Measurements from ENCODE around the gene SYCE3. TPM values are rescaled to one million over a fixed set of nuclear protein-coding genes. Genes with fewer than 3 reads are reported as not detected.

The SYCE3 gene
- polyA plus RNA-seq, 1 of the 3 experiments (the other 2 are of a cell fraction): 3.6 TPM

DNA sequence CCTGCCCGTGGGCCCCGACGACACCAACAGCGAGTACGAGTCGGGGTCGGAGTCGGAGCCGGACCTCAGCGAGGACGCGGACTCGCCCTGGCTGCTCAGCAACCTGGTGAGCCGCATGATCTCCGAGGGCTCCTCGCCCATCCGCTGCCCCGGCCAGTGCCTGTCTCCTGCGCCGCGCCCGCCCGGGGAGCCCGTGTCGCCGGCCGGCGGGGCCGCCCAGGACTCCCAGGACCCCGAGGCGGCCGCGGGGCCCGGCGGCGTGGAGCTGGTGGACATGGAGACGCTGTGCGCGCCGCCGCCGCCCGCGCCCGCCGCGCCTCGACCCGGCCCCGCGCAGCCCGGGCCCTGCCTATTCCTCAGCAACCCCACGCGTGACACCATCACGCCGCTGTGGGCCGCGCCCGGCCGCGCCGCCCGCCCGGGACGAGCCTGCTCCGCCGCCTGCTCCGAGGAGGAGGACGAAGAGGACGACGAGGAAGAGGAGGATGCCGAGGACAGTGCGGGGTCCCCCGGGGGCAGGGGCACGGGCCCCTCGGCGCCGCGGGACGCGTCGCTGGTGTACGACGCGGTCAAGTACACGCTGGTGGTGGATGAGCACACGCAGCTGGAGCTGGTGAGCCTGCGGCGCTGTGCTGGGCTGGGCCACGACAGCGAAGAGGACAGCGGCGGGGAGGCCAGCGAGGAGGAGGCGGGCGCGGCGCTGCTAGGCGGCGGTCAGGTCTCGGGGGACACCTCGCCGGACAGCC, 41.7 kb upstream of the SYCE3 start:
- Histone ChIP-seq H4K20me1 (ENCODE audit: insufficient read depth) (no peaks in the 10 kb centered on the region), H3K9me3 (no peaks in the 10 kb centered on the region), H3K9me2 (no peaks in the 10 kb centered on the region), H3K36me3 (replicated peaks in 1 of 2; ENCODE audit: control insufficient read depth in 1 of 2, insufficient read depth in 2 of 2, low read length in 1 of 2) (no peaks in the 10 kb centered on the region), H2AFZ (ENCODE audit: low read depth) (no peak overlapping the region), H3K4me2 (no peak overlapping the region), H3K4me3 (ENCODE audit: low read depth in 2 of 2, low read length in 1 of 2) (no peak overlapping the region), H3K27ac (ENCODE audit: low read depth in 2 of 2, low read length in 1 of 2) (no peak overlapping the region), H3F3A (replicated peaks; ENCODE audit: insufficient read depth) (no peaks in the 10 kb centered on the region), H3K9ac (no peak overlapping the region), H3K4me1 (ENCODE audit: control insufficient read depth in 1 of 2, insufficient read depth in 2 of 2, low read depth in 1 of 2, low read length in 1 of 2) (peaks cover 0 to 10% of the 10 kb centered on the region in 2 experiments; a peak in 1 of 4 replicates), H3K79me2 (ENCODE audit: insufficient read depth) (no peaks in the 10 kb centered on the region), H3K27me3 (ENCODE audit: insufficient read depth) (no peaks in the 10 kb centered on the region)
- 93% methylated on average over 64 of the region's 103 CpGs for WGBS (ENCODE audit: low lambda C conversion rate)
- ChIA-PET CTCF (interaction anchor here (1.1 kb wide), 1 partner anchor 41 kb away, joined by 4 read pairs; the partner anchor contains the start of gene SYCE3), POLR2A (interaction anchor here (0.7 kb wide), 1 partner anchor 8 kb away, joined by 3 read pairs; no protein-coding TSS in a partner anchor)
- TF ChIP-seq, protein P1, sequence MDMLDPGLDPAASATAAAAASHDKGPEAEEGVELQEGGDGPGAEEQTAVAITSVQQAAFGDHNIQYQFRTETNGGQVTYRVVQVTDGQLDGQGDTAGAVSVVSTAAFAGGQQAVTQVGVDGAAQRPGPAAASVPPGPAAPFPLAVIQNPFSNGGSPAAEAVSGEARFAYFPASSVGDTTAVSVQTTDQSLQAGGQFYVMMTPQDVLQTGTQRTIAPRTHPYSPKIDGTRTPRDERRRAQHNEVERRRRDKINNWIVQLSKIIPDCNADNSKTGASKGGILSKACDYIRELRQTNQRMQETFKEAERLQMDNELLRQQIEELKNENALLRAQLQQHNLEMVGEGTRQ (IDR thresholded peaks at IDR 0.05; ENCODE audit: borderline replicate concordance, low read depth, low read length): no peak
- TF ChIP-seq POLR2AphosphoS5 (IDR thresholded peaks at IDR 0.05; ENCODE audit: low read depth, low read length) (no peak), FOXM1 (IDR thresholded peaks at IDR 0.05; ENCODE audit: low read depth) (no peak), GATA2 (CRISPR knock-in tag; IDR thresholded peaks at IDR 0.05) (no peak), FOXJ3 (CRISPR knock-in tag; IDR thresholded peaks at IDR 0.05) (no peak)
- TF ChIP-seq, protein P2, sequence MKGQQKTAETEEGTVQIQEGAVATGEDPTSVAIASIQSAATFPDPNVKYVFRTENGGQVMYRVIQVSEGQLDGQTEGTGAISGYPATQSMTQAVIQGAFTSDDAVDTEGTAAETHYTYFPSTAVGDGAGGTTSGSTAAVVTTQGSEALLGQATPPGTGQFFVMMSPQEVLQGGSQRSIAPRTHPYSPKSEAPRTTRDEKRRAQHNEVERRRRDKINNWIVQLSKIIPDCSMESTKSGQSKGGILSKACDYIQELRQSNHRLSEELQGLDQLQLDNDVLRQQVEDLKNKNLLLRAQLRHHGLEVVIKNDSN (IDR thresholded peaks at IDR 0.05; ENCODE audit: borderline replicate concordance, low read depth): no peak
- TF ChIP-seq, protein P3, sequence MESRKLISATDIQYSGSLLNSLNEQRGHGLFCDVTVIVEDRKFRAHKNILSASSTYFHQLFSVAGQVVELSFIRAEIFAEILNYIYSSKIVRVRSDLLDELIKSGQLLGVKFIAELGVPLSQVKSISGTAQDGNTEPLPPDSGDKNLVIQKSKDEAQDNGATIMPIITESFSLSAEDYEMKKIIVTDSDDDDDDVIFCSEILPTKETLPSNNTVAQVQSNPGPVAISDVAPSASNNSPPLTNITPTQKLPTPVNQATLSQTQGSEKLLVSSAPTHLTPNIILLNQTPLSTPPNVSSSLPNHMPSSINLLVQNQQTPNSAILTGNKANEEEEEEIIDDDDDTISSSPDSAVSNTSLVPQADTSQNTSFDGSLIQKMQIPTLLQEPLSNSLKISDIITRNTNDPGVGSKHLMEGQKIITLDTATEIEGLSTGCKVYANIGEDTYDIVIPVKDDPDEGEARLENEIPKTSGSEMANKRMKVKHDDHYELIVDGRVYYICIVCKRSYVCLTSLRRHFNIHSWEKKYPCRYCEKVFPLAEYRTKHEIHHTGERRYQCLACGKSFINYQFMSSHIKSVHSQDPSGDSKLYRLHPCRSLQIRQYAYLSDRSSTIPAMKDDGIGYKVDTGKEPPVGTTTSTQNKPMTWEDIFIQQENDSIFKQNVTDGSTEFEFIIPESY (IDR thresholded peaks at IDR 0.05; ENCODE audit: borderline replicate concordance, low read depth): no peak
- no peak for DNase-seq

DNA sequence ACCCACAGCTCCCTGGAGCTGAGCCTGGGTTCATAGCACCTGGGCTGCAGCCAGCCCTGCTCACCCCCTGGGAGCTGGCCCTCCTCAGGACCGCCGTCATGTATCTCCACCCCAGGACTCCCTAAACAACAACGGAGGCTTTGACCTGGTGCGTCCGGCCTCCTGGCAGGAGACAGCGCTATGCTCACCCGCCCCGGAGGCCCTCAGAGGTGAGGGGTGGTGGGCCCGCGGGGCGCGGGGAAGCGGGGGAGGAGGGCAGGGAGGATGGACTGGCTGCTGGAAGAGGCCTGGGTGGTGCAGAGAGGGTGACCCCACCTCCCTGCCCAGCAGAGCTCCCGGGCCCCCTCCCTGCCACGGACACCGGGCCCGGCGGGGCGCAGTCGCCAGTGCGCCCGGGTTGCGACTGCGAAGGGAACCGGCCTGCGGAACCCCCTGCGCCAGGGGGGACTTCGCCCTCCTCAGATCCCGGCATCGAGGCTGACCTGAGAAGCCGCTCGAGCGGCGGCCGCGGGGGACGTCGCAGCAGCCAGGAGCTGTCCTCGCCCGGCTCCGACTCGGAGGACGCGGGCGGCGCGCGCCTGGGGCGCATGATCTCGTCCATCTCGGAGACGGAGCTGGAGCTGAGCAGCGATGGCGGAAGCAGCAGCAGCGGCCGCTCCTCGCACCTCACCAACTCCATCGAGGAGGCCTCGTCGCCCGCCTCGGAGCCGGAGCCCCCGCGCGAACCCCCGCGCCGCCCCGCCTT, 41.0 kb upstream of the SYCE3 start:
- no peak for TF ChIP-seq CHD2 (IDR thresholded peaks at IDR 0.05; ENCODE audit: low read length, partially characterized antibody)
- TF ChIP-seq TEAD4 (IDR thresholded peaks at IDR 0.05; ENCODE audit: borderline replicate concordance, insufficient read depth): no peak
- no peak for TF ChIP-seq TCF12 (IDR thresholded peaks at IDR 0.05)
- Histone ChIP-seq H3K4me1 (ENCODE audit: control insufficient read depth in 1 of 2, insufficient read depth in 2 of 2, low read depth in 1 of 2, low read length in 1 of 2) (peaks cover 0 to 10% of the 10 kb centered on the region in 2 experiments; a peak in 1 of 4 replicates), H3K36me3 (replicated peaks in 1 of 2; ENCODE audit: control insufficient read depth in 1 of 2, insufficient read depth in 2 of 2, low read length in 1 of 2) (no peaks in the 10 kb centered on the region), H4K20me1 (ENCODE audit: insufficient read depth) (no peaks in the 10 kb centered on the region), H3K79me2 (ENCODE audit: insufficient read depth) (no peaks in the 10 kb centered on the region), H2AFZ (ENCODE audit: low read depth) (no peak overlapping the region), H3K27ac (ENCODE audit: low read depth in 2 of 2, low read length in 1 of 2) (no peak overlapping the region), H3K4me3 (ENCODE audit: low read depth in 2 of 2, low read length in 1 of 2) (no peak overlapping the region), H3K9ac (no peak overlapping the region), H3K4me2 (no peak overlapping the region), H3F3A (replicated peaks; ENCODE audit: insufficient read depth) (no peaks in the 10 kb centered on the region), H3K27me3 (ENCODE audit: insufficient read depth) (no peaks in the 10 kb centered on the region), H3K9me2 (no peaks in the 10 kb centered on the region), H3K9me3 (no peaks in the 10 kb centered on the region)
- POLR2A ChIA-PET: interaction anchor here (0.7 kb wide), 1 partner anchor 9 kb away, joined by 3 read pairs; no protein-coding TSS in a partner anchor
- WGBS (ENCODE audit: low lambda C conversion rate): 98% methylated on average over 25 of the region's 70 CpGs
- DNase-seq: no peak
- CTCF ChIA-PET: interaction anchor here (1.1 to 2.4 kb wide), 2 partner anchors 16 to 40 kb away, joined by 4 to 17 read pairs; partner anchors contain the start of gene SYCE3
